ENCODE data around the gene SLC24A3.

DNA sequence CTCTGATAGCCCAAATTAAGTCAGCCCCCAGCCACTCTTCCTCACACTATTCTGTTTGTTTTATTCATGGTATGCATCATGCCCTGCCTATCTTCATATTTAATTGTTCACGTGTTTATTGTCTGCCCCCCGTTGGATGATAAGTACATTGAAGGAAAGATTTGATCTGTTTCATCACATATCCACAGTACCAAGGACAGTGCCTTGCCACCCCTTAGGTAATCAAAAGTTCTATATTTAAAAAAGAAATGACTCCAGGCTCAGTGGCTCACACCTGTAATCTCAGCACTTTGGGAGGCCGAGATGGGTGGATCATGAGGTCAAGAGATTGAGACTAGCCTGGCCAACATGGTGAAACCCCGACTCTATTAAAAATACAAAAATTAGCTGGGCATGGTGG lies 535.5 kb downstream of the SLC24A3 start:
- TF ChIP-seq, protein P1, sequence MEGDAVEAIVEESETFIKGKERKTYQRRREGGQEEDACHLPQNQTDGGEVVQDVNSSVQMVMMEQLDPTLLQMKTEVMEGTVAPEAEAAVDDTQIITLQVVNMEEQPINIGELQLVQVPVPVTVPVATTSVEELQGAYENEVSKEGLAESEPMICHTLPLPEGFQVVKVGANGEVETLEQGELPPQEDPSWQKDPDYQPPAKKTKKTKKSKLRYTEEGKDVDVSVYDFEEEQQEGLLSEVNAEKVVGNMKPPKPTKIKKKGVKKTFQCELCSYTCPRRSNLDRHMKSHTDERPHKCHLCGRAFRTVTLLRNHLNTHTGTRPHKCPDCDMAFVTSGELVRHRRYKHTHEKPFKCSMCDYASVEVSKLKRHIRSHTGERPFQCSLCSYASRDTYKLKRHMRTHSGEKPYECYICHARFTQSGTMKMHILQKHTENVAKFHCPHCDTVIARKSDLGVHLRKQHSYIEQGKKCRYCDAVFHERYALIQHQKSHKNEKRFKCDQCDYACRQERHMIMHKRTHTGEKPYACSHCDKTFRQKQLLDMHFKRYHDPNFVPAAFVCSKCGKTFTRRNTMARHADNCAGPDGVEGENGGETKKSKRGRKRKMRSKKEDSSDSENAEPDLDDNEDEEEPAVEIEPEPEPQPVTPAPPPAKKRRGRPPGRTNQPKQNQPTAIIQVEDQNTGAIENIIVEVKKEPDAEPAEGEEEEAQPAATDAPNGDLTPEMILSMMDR (IDR thresholded peaks at IDR 0.05), result no peak
- no peak for TF ChIP-seq POLR2AphosphoS5 (IDR thresholded peaks at IDR 0.05)
- no peak for TF ChIP-seq POLR2A (IDR thresholded peaks at IDR 0.05)
- no peak for TF ChIP-seq EP300 (IDR thresholded peaks at IDR 0.05)

All from suprapubic skin (tissue), 4 donors.